Measurements from ENCODE around the gene ACSS2.

- TF ChIP-seq, protein P1, sequence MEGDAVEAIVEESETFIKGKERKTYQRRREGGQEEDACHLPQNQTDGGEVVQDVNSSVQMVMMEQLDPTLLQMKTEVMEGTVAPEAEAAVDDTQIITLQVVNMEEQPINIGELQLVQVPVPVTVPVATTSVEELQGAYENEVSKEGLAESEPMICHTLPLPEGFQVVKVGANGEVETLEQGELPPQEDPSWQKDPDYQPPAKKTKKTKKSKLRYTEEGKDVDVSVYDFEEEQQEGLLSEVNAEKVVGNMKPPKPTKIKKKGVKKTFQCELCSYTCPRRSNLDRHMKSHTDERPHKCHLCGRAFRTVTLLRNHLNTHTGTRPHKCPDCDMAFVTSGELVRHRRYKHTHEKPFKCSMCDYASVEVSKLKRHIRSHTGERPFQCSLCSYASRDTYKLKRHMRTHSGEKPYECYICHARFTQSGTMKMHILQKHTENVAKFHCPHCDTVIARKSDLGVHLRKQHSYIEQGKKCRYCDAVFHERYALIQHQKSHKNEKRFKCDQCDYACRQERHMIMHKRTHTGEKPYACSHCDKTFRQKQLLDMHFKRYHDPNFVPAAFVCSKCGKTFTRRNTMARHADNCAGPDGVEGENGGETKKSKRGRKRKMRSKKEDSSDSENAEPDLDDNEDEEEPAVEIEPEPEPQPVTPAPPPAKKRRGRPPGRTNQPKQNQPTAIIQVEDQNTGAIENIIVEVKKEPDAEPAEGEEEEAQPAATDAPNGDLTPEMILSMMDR (IDR thresholded peaks at IDR 0.05; ENCODE audit: low read length), result no peak
- no peak for TF ChIP-seq EZH2 (IDR thresholded peaks at IDR 0.05; ENCODE audit: borderline replicate concordance, low read length)
Measured at GRCh38 chr20:34953960-34954359, 77.5 kb downstream of the ACSS2 start.
